ENCODE data around the gene EEF1A1.
A peak's percentile ranks its signal among the peaks of the same experiment; 100 is the strongest.
"Not testable (repeated sequence)": the region's sequence is repeated elsewhere in the genome, so short reads cannot be mapped to it uniquely, and the experiment has no call there.

Gene EEF1A1

DNA sequence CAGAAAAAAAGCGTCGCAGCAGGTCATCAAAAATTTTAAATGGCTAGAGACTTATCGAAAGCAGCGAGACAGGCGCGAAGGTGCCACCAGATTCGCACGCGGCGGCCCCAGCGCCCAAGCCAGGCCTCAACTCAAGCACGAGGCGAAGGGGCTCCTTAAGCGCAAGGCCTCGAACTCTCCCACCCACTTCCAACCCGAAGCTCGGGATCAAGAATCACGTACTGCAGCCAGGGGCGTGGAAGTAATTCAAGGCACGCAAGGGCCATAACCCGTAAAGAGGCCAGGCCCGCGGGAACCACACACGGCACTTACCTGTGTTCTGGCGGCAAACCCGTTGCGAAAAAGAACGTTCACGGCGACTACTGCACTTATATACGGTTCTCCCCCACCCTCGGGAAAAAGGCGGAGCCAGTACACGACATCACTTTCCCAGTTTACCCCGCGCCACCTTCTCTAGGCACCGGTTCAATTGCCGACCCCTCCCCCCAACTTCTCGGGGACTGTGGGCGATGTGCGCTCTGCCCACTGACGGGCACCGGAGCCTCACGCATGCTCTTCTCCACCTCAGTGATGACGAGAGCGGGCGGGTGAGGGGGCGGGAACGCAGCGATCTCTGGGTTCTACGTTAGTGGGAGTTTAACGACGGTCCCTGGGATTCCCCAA is at the start of gene EEF1A1:
Gene EEF1A1, minus strand, starts transcription at position 345 of the 663 bp plus-strand sequence. CDS start 1,006 bp downstream, outside the sequence.
- peak; percentile 95 to 98 (median 98) for DNase-seq

DNA sequence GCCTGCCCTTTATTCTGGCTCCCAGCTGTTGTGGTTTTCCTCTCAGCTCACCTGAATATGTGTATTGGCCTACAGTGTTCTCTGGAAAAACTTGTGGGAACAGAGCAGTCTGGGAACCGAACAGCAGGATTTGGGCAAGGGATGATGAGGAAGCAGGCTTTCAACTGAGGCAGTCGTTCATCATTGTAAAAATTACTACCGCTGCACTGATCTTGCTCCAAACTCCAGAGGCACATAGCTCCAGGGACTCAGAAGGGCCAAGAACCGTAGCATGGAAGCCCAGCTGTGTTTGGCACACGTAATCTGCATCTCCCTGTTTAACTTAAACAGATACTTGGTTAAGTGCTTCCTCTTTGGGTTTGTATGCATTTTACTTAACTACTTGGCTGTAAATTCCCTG is 48.3 kb upstream of the EEF1A1 start:
- DNase-seq = no peak

DNA sequence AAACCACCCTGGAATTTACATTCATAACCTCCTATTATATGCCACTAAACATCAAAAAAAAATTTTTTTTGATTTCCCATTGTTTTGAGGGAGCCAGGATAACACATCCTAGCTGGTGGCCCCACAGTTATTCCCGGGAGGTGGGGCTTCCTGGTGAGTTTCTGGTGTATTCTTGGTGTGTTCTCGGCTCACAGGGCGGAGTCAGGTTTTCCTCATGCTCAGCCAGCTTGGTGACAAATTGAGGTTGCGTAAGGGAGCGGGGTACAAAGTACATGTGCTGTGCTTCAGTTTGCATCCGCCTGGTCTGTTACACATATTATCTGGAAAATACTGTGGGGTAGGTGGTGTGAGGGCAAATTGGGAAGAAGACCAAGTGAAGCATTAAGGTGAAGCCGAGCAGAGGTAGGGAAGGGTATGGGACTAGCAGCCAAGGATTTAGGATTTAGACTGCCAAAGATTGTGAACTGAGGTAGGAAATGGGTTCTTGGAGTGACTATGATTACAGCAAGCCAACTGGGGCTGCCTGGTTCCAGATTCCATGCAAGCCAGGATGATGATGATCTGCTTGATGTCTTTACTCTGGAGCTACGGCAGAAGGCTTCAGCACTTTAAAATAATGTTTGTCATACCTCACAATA is 46.2 kb upstream of the EEF1A1 start:
- no peak for DNase-seq

DNA sequence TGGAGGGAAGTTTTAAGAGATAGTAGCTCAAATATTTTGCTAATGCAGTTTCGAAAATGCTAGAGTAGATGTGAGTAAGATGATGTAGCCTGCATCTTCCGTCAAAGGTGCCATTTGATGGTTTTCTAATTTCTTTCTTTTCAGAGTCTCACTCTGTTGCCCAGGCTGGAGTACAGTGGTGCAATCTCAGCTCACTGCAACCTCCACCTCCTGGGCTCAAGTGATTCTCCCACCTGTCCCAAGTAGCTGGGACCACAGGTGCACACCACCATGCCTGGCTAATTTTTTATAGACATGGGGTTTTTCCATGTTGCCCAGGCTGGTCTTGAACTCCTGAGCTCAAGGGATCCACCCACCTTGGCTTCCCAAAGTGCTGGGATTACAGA is 45.6 kb upstream of the EEF1A1 start:
- not testable (repeated sequence) for DNase-seq

DNA sequence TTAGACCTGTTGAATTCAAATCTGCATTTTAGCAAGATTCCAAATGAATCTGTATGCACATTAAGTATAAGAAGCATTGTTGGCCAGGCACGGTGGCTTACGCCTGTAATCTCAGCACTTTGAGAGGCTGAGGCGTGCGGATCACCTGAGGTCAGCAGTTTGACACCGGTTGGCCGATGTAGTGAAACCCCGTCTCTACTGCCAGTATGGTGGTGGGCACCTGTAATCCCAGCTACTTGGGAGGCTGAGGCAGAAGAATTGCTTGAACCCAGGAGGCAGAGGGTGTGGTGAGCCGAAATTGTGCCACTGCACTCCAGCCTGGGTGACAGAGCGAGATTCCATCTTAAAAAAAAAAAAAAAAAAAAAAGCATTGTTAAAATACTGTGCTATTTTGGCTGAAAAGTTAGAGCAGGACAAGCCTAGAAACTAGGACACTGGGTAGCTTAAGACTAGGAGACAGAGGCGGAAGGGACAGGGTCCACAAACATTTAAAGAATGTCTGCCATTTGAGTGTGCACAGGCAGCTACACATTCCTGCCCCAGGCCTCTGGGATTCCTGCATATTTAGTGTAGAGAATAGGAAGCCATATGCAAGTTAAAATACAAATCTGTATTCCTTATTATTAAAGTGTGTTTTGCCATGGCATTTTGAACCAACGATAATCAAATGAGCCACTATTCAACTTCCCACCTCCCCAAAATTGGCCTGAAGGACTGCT is 45.1 kb upstream of the EEF1A1 start:
- no peak for DNase-seq

DNA sequence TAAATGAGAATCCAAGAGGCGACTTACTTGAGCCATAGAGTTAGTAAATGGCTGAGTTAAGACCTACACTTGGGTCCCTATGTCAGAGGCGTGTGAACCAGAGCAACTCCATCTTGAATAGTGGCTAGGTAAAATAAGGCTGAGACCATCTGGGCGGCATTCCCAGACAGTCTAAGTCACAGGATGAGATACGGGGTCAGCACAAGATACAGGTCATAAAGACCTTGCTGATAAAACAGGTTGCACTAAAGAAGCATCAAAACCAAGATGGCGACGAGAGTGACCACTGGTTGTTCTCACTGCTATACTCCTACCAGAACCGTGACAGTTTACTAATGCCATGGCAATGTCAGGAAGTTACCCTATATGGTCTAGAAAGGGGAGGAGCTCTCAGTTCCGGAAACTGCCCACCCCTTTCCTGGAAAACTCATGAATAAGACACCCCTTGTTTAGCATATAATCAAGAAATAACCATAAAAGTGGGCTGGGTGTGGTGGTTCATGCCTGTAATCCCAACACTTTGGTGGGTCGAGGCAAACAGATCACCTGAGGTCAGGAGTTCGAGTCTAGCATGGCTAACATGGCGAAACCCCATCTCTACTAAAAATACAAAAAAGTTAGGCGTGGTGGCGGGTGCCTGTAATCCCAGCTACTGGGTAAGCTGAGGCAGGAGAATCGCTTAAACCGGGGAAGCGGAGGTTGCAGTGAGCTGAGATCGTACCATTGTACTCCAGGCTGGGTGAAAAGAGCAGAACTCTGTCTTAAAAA is 43.9 kb upstream of the EEF1A1 start:
- no peak for DNase-seq

DNA sequence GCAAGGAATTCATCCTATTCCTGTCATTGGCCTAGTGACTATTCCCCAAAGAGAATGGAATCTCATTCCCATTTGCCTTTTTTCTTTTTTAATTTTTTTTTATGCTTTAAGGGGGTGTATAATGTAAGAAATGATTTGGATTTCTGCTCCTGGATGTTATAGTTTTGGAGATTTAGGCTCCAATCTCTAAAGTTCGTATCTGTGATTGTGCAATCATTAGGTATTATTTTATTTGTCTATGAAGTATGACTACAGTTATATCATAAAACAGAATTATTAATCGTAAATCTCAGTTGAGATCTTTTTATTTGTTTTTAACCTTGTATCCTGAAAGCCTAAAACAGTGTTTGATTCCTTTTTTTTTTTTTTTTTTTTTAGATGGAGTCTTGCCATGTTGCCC is 41.7 kb upstream of the EEF1A1 start:
- DNase-seq = no peak

DNA sequence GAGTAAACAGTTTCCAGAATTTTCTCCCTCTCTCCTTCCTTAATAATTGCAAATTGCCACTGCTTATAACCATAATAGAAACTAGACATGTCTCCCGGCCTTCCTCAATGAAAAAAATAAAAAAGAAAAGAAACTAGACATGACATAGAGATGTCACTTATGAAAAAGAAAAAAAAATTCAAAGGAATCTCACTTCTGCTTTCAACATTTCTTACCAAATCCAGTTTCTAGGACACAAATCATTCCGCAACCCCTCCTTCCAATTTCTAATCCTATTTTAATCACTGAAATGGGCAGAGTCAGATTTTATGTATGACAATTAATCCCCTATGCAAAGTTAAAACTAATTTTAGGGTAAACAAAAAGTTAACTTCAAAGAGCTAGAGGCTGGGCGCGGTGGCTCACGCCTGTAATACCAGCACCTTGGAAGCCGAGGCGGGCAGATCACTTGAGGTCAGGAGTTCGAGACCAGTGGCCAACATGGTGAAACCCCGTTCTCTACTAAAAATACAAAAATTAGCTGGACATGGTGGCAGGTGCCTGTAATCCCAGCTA is 40.1 kb upstream of the EEF1A1 start:
- DNase-seq = no peak

DNA sequence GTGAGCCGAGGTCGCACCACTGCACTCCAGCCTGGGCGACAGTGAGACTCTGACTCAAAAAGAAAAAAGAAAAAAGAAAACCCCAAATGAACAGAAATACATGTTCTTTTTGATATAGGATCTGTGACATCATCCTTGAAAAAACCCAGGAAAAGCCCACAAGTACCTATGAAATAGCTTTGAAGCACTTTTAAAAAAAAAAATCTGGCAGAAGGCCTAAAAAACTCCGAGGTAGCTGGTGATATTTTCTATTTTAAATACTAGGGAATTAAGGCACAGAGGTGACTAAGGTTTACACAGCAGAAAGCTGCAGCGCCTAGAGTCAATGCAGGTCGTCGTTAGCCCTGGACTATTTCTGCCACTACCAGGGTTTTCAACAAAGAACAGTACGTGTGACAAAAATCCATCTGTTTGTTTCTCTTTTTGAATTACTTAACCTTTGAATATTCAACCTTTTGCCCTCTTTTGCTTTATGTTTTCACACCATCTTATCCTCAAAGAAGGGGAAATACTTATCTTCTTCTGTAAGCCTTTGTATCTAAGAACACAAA is 39.4 kb upstream of the EEF1A1 start:
- no peak for DNase-seq

DNA sequence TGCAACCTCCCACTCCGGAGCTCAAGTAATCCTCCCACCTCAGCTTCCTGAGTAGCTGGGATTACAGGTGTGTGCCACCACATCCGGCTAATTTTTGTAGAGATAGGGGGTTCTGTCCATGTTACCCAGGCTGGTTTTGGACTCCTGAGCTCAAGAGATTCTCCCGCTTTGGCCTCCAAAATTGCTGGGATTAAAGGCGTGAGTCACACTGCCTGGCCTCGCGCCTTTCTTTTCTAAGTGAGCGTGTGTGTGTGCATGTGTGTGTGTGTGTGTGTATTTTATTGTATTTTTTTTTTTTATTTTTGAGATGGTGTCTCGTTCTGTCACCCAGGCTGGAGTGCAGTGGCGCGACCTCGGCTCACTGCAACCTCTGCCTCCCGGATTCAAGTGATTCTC is 38.6 kb upstream of the EEF1A1 start:
- not testable (repeated sequence) for DNase-seq

DNA sequence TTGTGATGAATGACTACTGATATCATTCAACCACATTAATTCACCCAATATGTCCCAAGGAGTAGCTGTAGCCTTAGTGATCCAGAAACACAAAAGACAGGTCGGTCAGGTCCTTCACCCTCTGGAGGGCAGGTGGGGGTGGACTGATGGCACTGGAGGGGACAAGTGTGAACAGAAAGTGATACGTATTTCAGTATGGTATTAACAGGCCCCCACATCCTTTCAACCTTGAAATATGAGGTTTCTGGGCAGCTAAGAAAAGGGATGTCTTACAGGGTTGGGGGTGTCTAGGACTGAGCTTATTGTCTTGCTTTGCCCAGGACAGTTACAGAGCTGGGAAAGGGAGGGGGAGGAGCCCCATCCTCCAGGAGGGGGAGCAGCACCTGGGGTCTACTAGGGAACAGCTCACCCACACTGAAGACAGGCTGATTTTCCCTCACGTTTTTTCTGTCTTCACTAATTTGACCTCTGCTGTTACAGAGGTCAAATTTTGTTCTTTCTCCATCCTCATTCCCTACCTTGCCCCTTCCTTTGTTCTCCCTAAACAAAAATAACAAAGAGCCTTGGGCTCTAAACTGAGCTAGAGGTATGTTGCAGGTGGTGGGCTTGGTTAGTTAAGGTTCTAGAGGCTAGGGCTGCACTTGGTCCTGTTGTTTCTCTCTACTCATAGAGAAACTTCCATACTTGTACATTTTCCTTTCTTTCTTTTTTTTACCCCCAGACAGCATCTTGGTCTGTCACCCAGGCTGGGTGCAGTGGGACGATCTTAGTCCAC is 38.0 kb upstream of the EEF1A1 start:
- DNase-seq = no peak

DNA sequence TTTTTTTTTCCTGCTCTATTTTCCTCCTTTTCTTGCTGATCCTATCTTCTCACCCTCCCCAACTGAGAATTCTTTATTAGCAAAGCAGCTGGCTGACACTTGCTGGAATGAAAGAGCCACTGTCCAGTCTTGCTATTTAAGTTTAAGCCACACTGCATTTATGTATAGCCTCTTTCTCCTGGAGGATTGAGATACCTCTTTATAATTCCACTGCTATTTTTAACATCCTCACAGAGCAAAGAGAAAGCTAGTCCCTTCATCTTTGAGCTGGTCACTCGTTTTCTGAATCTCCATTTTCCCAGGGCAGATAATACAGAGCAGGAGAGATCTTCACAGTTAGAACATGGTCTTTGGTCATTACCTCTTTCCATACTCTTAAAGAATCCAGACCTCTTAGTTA is 36.0 kb upstream of the EEF1A1 start:
- DNase-seq = no peak

DNA sequence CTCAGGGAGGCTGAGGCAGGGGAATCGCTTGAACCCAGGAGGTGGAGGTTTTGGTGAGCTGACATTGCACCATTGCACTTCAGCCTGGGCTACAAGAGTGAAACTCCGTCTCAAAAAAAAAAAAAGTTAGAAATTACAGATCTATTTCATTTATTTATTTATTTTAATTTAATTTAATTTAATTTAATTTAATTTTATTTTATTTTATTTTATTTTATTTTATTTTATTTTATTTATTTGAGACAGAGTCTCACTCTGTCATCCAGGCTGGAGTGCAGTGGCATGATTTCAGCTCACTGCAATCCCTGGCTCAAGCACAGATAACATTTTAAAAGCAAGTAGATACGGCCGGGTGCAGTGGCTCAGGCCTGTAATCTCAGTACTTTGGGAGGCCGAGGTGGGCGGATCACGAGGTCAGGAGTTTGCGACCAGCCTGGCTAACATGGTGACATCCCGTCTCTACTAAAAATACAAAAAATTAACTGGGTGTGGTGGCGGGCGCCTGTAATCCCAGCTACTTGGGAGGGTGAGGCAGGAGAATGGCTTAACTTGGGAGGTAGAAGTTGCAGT is 34.6 kb upstream of the EEF1A1 start:
- DNase-seq = not testable (repeated sequence)

DNA sequence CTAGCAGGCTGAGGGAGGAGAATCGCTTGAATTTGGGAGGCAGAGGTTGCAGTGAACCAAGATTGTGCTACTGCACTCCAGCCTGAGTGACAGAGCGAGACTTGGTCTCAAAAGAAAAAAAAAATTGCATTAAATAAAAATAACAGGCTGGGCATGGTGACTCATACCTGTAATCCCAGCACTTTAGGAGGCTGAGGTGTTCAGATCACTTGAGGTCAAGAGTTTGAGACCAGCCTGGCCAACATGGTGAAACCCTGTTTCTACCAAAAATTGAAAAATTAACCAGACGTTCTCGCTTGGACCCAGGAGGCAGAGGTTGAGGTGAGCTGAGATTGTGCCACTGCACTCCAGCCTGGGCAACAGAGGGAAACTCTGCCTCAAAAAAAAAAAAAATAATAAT is 30.3 kb upstream of the EEF1A1 start:
- DNase-seq = not testable (repeated sequence)

DNA sequence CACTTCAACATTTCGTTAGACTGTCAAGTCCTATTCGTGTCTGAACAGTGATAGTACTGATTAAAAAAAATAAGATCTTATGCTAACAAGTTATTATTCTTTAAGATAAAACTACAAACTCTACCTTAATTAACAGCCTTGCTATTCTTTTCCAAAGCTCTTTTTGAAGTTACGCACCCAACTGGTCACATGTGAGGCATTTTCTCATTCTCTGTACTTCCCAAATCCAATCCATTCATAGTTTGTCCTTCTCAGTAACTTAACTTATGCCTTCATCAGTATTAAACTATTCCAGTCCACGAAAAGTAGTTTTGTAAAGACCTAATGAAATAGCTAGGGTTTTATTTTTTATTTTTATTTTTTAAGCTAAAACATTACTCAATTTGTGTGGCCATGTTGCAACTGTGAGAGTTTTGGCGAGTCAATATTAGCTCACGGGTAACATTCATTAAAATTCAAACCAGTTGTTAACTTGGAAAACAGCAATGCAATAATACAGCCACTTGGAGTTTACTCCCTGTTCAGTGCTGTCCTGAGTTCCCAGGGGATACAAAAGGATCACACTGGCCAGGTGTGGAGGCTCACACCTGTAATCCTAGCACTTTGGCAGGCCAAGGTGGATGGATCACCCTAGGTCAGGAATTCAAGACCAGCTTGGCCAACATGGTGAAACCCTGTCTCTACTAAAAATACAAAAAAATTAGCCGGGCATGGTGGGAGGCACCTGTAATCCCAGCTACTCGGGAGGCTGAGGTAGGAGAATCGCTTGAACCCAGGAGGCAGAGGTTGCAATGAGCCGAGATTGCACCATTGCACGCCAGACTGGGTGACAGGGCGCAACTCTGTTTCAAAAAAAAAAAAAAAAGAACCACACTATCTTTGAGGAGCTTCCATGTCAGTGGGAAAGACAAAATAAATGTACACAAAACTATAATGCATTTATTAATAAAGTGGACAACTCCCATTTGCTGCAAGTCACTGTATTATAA is 27.9 kb upstream of the EEF1A1 start:
- no peak for DNase-seq

DNA sequence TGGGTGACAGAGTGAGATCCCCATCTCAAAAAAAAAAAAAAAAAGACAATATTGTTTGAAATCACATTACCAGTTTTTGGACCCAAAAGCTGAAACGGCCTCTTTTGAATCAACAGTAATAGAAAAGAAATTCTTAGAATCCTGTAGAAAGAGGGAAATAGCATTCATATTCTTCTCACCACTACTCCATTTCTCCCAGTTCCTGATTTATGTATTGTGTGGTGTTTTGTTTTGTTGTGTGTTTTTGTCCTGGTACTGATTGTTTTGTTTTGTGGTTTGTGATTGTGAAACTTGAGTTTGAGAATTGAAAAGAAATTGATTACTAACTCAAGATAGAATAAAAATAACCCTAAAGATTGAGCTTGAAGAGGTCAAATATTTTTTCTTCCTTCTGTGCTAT is 26.2 kb upstream of the EEF1A1 start:
- DNase-seq = no peak

DNA sequence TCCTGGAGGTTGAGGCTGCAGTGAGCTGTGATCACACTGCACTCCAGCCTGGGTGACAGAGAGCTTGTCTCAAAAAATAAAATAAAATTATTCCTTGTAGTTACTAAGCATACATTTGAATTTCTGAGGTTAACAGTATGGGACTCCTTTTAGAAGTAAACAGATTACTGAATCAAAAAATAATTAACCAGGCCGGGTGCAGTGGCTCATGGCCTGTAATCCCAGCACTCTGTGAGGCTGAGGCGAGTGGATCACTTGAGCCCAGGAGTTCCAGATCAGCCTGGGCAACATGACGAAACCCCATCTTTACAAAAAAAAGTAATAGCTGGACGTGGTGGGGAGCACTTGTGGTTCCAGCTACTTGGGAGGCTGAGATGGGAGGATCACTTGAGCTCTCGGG is 22.1 kb upstream of the EEF1A1 start:
- no peak for DNase-seq

DNA sequence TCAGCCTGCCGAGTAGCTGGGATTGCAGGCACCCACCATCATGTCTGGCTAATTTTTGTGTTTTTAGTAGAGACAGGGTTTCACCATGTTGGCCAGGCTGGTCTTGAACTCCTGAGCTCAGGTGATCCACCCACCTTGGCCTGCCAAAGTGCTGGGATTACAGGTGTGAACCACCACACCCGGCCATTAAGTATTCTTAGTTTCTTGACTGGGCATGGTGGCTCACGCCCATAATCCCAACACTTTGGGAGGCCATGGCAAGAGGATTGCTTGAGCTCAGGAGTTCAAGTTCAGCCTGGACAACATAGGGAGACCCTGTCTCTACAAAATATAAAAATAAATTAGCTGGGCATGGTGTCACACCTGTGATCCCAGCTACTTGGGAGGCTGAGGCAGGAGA is 21.6 kb upstream of the EEF1A1 start:
- DNase-seq = not testable (repeated sequence)

DNA sequence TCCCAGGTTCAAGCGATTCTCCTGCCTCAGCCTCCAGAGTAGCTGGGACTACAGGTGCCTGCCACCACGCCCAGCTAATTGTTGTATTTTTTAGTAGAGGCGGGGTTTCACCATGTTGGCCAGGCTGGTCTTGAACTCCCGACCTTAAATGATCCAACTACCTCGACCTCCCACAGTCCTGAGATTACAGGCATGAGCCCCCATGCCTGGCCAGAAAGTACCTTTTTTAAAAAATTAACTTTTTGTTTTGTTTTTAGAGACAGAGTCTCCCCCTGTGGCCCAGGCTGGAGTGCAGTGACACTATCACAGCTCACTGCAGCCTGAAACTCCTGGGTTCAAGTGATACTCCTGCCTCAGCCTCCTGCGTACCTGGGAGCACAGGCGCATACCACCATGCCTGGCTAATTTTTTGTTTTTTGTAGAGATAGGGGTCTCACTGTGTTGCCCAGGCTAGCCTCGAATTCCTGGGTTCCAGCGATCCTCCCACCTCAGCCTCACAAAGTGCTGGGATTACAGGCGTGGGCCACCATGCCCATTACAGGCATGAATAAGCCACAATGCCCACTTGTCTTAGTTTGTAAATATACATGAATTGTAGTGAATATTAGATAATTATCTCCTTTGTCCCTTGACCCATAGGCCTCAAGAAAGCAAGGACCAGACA is 17.4 kb upstream of the EEF1A1 start:
- DNase-seq = no peak

DNA sequence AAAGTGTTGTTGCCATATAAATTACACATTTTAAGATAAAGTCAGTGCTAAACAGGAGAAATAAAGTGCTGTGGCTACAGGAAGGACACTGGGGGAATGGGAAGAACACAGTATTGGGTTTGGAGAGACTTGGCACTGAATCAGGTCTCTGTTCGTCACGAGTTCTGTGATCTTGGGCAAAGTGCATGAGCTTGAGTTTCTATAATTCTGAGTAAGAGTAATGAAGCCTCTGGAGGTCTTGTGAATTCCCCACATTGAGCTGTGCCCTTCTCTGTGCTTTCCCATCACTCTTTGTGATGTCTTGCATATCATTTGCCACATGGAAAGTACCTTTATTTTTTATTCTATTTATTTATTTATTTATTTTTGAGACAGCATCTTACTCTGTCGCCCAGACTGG is 16.8 kb upstream of the EEF1A1 start:
- DNase-seq = no peak
